Fibroblast of lung (primary cell): ENCODE results near the gene PRR36. TPM values are rescaled to one million over a fixed set of nuclear protein-coding genes. Genes with fewer than 3 reads are reported as not detected.

Experiments used
- DNase-seq, 2 donors: peaks; one replicate each; pipeline versions ENCODE4 v3.0.0 to v3.0.0-alpha.2; 2010; ENCODE audit warnings: low read depth in 2 of 2
- H2AFZ ChIP-seq: 2 replicates; pipeline ENCODE4 v1.5.1; 2012; ENCODE audit warnings: low read length, control low read depth, inconsistent platforms
- H3K27ac ChIP-seq: 2 replicates; pipeline ENCODE4 v1.5.1; 2011; ENCODE audit warnings: low read length, control low read depth; ENCODE audit not compliant: insufficient read depth
- H3K27me3 ChIP-seq: 2 replicates; pipeline ENCODE4 v1.5.1; 2011; ENCODE audit warnings: mild to moderate bottlenecking, low read length; ENCODE audit not compliant: control insufficient read depth, insufficient read depth
- H3K36me3 ChIP-seq: 2 replicates; pipeline ENCODE4 v1.5.1; 2011; ENCODE audit warnings: low read length; ENCODE audit not compliant: control insufficient read depth, insufficient read depth
- H3K4me1 ChIP-seq: 2 replicates; pipeline ENCODE4 v1.5.1; 2011; ENCODE audit warnings: low read length; ENCODE audit not compliant: control insufficient read depth, insufficient read depth; ENCODE audit errors: extremely low read depth
- H3K4me2 ChIP-seq: 2 replicates; pipeline ENCODE4 v1.5.1; 2011; ENCODE audit warnings: low read length, control low read depth; ENCODE audit not compliant: insufficient read depth; ENCODE audit errors: extremely low read depth
- H3K4me3 ChIP-seq, 4 experiments: fragments of 200-600 bp in 1 of 4; sonication (generic) in 1 of 4; replicated peaks in 1 of 4; 2 replicates each; pipeline ENCODE4 v1.5.1; 2011 to 2016; ENCODE audit warnings: low read length in 4 of 4, low read depth in 3 of 4, mild to moderate bottlenecking in 3 of 4, control low read depth in 2 of 4, inconsistent platforms in 1 of 4, mixed read lengths in 1 of 4; ENCODE audit not compliant: insufficient read depth in 1 of 4; ENCODE audit errors: control extremely low read depth in 1 of 4
- H3K79me2 ChIP-seq: 2 replicates; pipeline ENCODE4 v1.5.1; 2012; ENCODE audit warnings: mild to moderate bottlenecking, low read length, inconsistent platforms; ENCODE audit not compliant: control insufficient read depth, insufficient read depth
- H3K9ac ChIP-seq: 2 replicates; pipeline ENCODE4 v1.5.1; 2011; ENCODE audit warnings: mild to moderate bottlenecking, low read length, control low read depth; ENCODE audit not compliant: insufficient read depth
- H3K9me3 ChIP-seq: 2 replicates; pipeline ENCODE4 v1.5.1; 2012; ENCODE audit warnings: low read depth, low read length; ENCODE audit not compliant: control insufficient read depth, insufficient read depth
- H4K20me1 ChIP-seq: 2 replicates; pipeline ENCODE4 v1.5.1; 2011; ENCODE audit warnings: low read length; ENCODE audit not compliant: control insufficient read depth, insufficient read depth; ENCODE audit errors: extremely low read depth
- EZH2 ChIP-seq: IDR thresholded peaks from 2 replicates; pipeline ENCODE4 v1.5.1; 2012; ENCODE audit warnings: low read length, control low read depth, mild to moderate bottlenecking; ENCODE audit errors: missing control alignments
- polyA plus RNA-seq, 2 donors: library from polyadenylated mRNA; depleted of rRNA in 1 of 2; stranded (reverse) in 1 of 2; unstranded in 1 of 2; fragments of >200 nt; gene quantifications; 2 replicates each; pipeline ENCODE4 v1.2.1, GENCODE V29; 2011 to 2012; ENCODE audit warnings: missing spikeins in 1 of 2
- total RNA-seq: library from RNA; depleted of rRNA; stranded (reverse); fragments of >200 nt; gene quantifications from 2 replicates; pipeline ENCODE4 v1.2.1, GENCODE V29; 2014
- TF ChIP-seq, protein P1 (sequence below), 2 donors: IDR thresholded peaks in 1 of 2; conservative IDR thresholded peaks in 1 of 2; 1 replicate in 1 of 2; 2 replicates in 1 of 2; pipeline ENCODE4 v1.5.1; 2011 to 2012; ENCODE audit warnings: low read length in 2 of 2, control low read depth in 1 of 2, inconsistent platforms in 1 of 2, low read depth in 1 of 2, mild to moderate bottlenecking in 1 of 2

The PRR36 gene
- total and polyA plus RNA-seq, 2 donors (not counting 1 experiment from before 2014, with no cell fraction given) = under 0.01 TPM; not detected in 1

DNA sequence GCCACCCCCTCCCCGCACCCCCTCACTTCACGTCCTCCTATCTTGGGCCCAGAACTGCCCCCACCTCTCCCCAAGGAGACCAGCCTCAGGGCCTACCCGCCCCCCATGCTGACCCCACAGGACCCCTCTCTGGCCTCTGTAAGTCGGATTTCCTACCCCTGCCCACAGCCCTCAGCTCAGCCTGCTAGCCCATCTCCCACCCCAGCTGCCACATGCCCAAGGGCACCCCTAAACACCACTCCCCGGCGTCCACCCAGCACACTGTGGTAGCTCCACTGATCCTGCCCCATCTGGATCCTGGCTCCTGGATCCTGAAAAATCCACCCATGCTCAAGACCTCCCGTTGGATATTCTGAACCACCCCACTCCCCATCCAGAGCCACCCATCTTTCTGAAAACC lies 43.4 kb downstream of the PRR36 start:
- H3K27ac ChIP-seq = no peak overlapping the region
- no peak overlapping the region for H3K9ac ChIP-seq
- peaks cover 2% of the 10 kb centered on the region for H3K4me1 ChIP-seq
- H3K4me3 ChIP-seq = peak overlapping the region; percentile 39 to 61 (median 50)
- H3K9me3 ChIP-seq = no peaks in the 10 kb centered on the region
- H3K79me2 ChIP-seq = no peaks in the 10 kb centered on the region
- H3K4me2 ChIP-seq = peak overlapping the region; percentile 23
- H2AFZ ChIP-seq = no peak overlapping the region
- no peak for DNase-seq
- H3K27me3 ChIP-seq = no peaks in the 10 kb centered on the region
- TF ChIP-seq, protein P1, sequence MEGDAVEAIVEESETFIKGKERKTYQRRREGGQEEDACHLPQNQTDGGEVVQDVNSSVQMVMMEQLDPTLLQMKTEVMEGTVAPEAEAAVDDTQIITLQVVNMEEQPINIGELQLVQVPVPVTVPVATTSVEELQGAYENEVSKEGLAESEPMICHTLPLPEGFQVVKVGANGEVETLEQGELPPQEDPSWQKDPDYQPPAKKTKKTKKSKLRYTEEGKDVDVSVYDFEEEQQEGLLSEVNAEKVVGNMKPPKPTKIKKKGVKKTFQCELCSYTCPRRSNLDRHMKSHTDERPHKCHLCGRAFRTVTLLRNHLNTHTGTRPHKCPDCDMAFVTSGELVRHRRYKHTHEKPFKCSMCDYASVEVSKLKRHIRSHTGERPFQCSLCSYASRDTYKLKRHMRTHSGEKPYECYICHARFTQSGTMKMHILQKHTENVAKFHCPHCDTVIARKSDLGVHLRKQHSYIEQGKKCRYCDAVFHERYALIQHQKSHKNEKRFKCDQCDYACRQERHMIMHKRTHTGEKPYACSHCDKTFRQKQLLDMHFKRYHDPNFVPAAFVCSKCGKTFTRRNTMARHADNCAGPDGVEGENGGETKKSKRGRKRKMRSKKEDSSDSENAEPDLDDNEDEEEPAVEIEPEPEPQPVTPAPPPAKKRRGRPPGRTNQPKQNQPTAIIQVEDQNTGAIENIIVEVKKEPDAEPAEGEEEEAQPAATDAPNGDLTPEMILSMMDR (conservative IDR thresholded peaks at IDR 0.05 in 1 of 2, IDR thresholded peaks at IDR 0.05 in 1 of 2; ENCODE audit: low read depth in 1 of 2, low read length in 2 of 2) = no peak
- TF ChIP-seq EZH2 = no peak
- no peaks in the 10 kb centered on the region for H3K36me3 ChIP-seq
- no peaks in the 10 kb centered on the region for H4K20me1 ChIP-seq

GRCh38 chr19:7830272-7830771 lies 43.9 kb downstream of the PRR36 start:
- no peak for DNase-seq
- Histone ChIP-seq H3K4me1 (peaks cover 2% of the 10 kb centered on the region), H3K27me3 (no peaks in the 10 kb centered on the region), H2AFZ (no peak overlapping the region), H3K9ac (peak overlapping the region; percentile 58), H3K36me3 (no peaks in the 10 kb centered on the region), H3K4me3 (peak overlapping the region; percentile 39 to 61 (median 50)), H3K27ac (no peak overlapping the region), H3K4me2 (no peak overlapping the region), H4K20me1 (no peaks in the 10 kb centered on the region), H3K9me3 (no peaks in the 10 kb centered on the region), H3K79me2 (no peaks in the 10 kb centered on the region)
- TF ChIP-seq, protein P1 (conservative IDR thresholded peaks at IDR 0.05 in 1 of 2, IDR thresholded peaks at IDR 0.05 in 1 of 2; ENCODE audit: low read depth in 1 of 2, low read length in 2 of 2) = no peak
- no peak for TF ChIP-seq EZH2

- peak within 1 kb of the TSS; percentile 39 to 61 (median 50) for H3K4me3 ChIP-seq
- peak within 1 kb of the TSS; percentile 58 for H3K9ac ChIP-seq
- no peaks in the 10 kb centered on the region for H3K27me3 ChIP-seq
- H2AFZ ChIP-seq = peak within 1 kb of the TSS; percentile 67
- no peaks in the 10 kb centered on the region for H4K20me1 ChIP-seq
- TF ChIP-seq, protein P1 (conservative IDR thresholded peaks at IDR 0.05 in 1 of 2, IDR thresholded peaks at IDR 0.05 in 1 of 2; ENCODE audit: low read depth in 1 of 2, low read length in 2 of 2) = no peak
- TF ChIP-seq EZH2 = no peak
- peaks cover 2% of the 10 kb centered on the region for H3K4me1 ChIP-seq
- peak within 1 kb of the TSS; percentile 23 for H3K4me2 ChIP-seq
- H3K79me2 ChIP-seq = no peaks in the 10 kb centered on the region
- H3K9me3 ChIP-seq = no peaks in the 10 kb centered on the region
- no peak within 1 kb of the TSS for H3K27ac ChIP-seq
- H3K36me3 ChIP-seq = no peaks in the 10 kb centered on the region
- DNase-seq = peak; percentile 100
These were observed 44.5 kb downstream of the PRR36 start, which contains the start of gene EVI5L for GRCh38 chr19:7829561-7830271. Gene EVI5L, plus strand, starts transcription at chr19:7830218. Its CDS starts 16,325 bp downstream, at chr19:7846543.
